Sigmoid colon (tissue), 4 donors: ENCODE results near the gene CEP43.

Experiments
- POLR2AphosphoS5 ChIP-seq, 4 donors: sonication (generic); formaldehyde crosslinking; IDR thresholded peaks; one replicate each; pipeline ENCODE4 v1.6.1; 2017; ENCODE audit warnings: antibody characterized with exemption in 4 of 4
- TF ChIP-seq, protein P1 (sequence below), 4 experiments: fragments of 450-650 bp in 3 of 4; fragments of 200-600 bp in 1 of 4; IDR thresholded peaks; one replicate each; pipeline ENCODE4 v1.5.1; 2016 to 2019; ENCODE audit warnings: antibody characterized with exemption in 4 of 4, mild to moderate bottlenecking in 3 of 4, moderate library complexity in 2 of 4

GRCh38 chr6:167007985-167008384 is 8.8 kb downstream of the CEP43 start:
- no peak for TF ChIP-seq POLR2AphosphoS5 (IDR thresholded peaks at IDR 0.05)
- TF ChIP-seq, protein P1, sequence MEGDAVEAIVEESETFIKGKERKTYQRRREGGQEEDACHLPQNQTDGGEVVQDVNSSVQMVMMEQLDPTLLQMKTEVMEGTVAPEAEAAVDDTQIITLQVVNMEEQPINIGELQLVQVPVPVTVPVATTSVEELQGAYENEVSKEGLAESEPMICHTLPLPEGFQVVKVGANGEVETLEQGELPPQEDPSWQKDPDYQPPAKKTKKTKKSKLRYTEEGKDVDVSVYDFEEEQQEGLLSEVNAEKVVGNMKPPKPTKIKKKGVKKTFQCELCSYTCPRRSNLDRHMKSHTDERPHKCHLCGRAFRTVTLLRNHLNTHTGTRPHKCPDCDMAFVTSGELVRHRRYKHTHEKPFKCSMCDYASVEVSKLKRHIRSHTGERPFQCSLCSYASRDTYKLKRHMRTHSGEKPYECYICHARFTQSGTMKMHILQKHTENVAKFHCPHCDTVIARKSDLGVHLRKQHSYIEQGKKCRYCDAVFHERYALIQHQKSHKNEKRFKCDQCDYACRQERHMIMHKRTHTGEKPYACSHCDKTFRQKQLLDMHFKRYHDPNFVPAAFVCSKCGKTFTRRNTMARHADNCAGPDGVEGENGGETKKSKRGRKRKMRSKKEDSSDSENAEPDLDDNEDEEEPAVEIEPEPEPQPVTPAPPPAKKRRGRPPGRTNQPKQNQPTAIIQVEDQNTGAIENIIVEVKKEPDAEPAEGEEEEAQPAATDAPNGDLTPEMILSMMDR (IDR thresholded peaks at IDR 0.05) = no peak
